Natural killer cell (primary cell): Measurements from ENCODE around the gene ELMOD2. TPM values are rescaled to one million over a fixed set of nuclear protein-coding genes. Genes with fewer than 3 reads are reported as not detected.
"Not testable (repeated sequence)": the region's sequence is repeated elsewhere in the genome, so short reads cannot be mapped to it uniquely, and the experiment has no call there.

Experiments
- ATAC-seq, 3 donors: fragments of 150-1000 bp in 2 of 3; fragments of 200-7000 bp in 1 of 3; cut with Tn5 transposase; 1 replicate in 1 of 3; 2 replicates in 2 of 3; pipeline ENCODE4 v1.10.0; 2021; ENCODE audit warnings: mild to moderate bottlenecking in 2 of 3, moderate library complexity in 2 of 3
- DNase-seq, 2 donors: peaks; one replicate each; pipeline versions ENCODE4 v3.0.0 to v3.0.0-alpha.2; 2013 to 2021; ENCODE audit warnings: mixed read lengths in 1 of 2
- H3K27ac ChIP-seq: one replicate; pipeline ENCODE4 v1.5.1; 2013; ENCODE audit warnings: mild to moderate bottlenecking, low read length
- H3K27me3 ChIP-seq: one replicate; pipeline ENCODE4 v1.6.1; 2013; ENCODE audit warnings: low read length; ENCODE audit not compliant: control insufficient read depth, insufficient read depth
- H3K36me3 ChIP-seq: one replicate; pipeline ENCODE4 v1.6.1; 2013; ENCODE audit warnings: low read length; ENCODE audit not compliant: control insufficient read depth, insufficient read depth
- H3K4me1 ChIP-seq: one replicate; pipeline ENCODE4 v1.6.1; 2013; ENCODE audit warnings: low read length; ENCODE audit not compliant: control insufficient read depth, insufficient read depth
- H3K4me3 ChIP-seq: one replicate; pipeline ENCODE4 v1.5.1; 2013; ENCODE audit warnings: low read length
- H3K9me3 ChIP-seq: one replicate; pipeline ENCODE4 v1.6.1; 2013; ENCODE audit warnings: low read length; ENCODE audit not compliant: control insufficient read depth, insufficient read depth
- H3K27ac Mint-ChIP-seq, 2 donors: one replicate each; pipeline ENCODE4 v1.8.0; 2022; ENCODE audit warnings: mild to moderate bottlenecking in 2 of 2, mixed read lengths in 2 of 2, moderate library complexity in 1 of 2
- H3K27me3 Mint-ChIP-seq, 2 donors: one replicate each; pipeline ENCODE4 v1.8.0; 2022; ENCODE audit warnings: low read depth in 2 of 2, mixed read lengths in 2 of 2
- H3K36me3 Mint-ChIP-seq: one replicate; pipeline ENCODE4 v1.8.0; 2022; ENCODE audit warnings: mixed read lengths
- H3K4me1 Mint-ChIP-seq, 2 donors: one replicate each; pipeline ENCODE4 v1.8.0; 2022; ENCODE audit warnings: mixed read lengths in 2 of 2
- H3K4me3 Mint-ChIP-seq: one replicate; pipeline ENCODE4 v1.8.0; 2022; ENCODE audit warnings: mild to moderate bottlenecking, moderate library complexity, mixed read lengths
- H3K9me3 Mint-ChIP-seq, 2 donors: one replicate each; pipeline ENCODE4 v1.8.0; 2022; ENCODE audit warnings: mixed read lengths in 2 of 2
- CTCF ChIP-seq: fragments of 200-600 bp; IDR thresholded peaks from one replicate; pipeline ENCODE4 v1.8.0; 2022; ENCODE audit warnings: antibody characterized with exemption
- WGBS: methylation state at CpG from one replicate; pipeline ENCODE4 v1.1.7; 2013; ENCODE audit warnings: missing lambda C conversion rate; ENCODE audit not compliant: insufficient coverage; 5-methylcytosine and 5-hydroxymethylcytosine counted together
- intact Hi-C: fragments of 100-400 bp; cut with micrococcal nuclease; formaldehyde crosslinking; loops from one replicate; pipeline ENCODE4 v1.14.2; 2022
- total RNA-seq, 4 donors: library from RNA; stranded (reverse); fragments of 120-200 nt in 1 of 4; gene quantifications; one replicate each; pipeline versions ENCODE4 v1.2.3 to v1.2.4, GENCODE V29; 2013 to 2022

ELMOD2 gene
- total RNA-seq, 3 donors from 2014 or later (not counting 1 experiment from before 2014, with no cell fraction given), result 17.9 to 22.6 (median 18.4) TPM

- Histone ChIP-seq H3K27me3 (peaks cover 9% of the 10 kb centered on the region), H3K4me1 (no peaks in the 10 kb centered on the region), H3K9me3 (peaks cover 6% of the 10 kb centered on the region), H3K4me3 (no peak overlapping the region), H3K36me3 (no peaks in the 10 kb centered on the region), H3K27ac (no peak overlapping the region)
- intact Hi-C loops, result no loop called here
- Mint-ChIP-seq H3K4me1 (no peaks in the 10 kb centered on the region), H3K4me3 (no peak overlapping the region), H3K27ac (no peak overlapping the region), H3K27me3 (peaks cover 52 to 63% of the 10 kb centered on the region in 2 donors), H3K9me3 (no peaks in the 10 kb centered on the region), H3K36me3 (no peaks in the 10 kb centered on the region)
- DNase-seq, result no peak
- no peak for TF ChIP-seq CTCF
- ATAC-seq, result no peak
These were observed 19.7 kb upstream of the ELMOD2 start for GRCh38 chr4:140504261-140504660.

- H3K9me3 Mint-ChIP-seq, H3K4me1 Mint-ChIP-seq, H3K36me3 ChIP-seq, H3K27ac ChIP-seq, H3K4me3 Mint-ChIP-seq, DNase-seq, H3K4me3 ChIP-seq, H3K9me3 ChIP-seq, H3K27ac Mint-ChIP-seq, H3K36me3 Mint-ChIP-seq, H3K4me1 ChIP-seq, intact Hi-C loops, H3K27me3 ChIP-seq, ATAC-seq: not testable (repeated sequence)
- H3K27me3 Mint-ChIP-seq, result peaks cover 31 to 66% of the 10 kb centered on the region in 2 donors
- 90% methylated on average over 4 of the region's 5 CpGs for WGBS
These were observed 10.2 kb upstream of the ELMOD2 start for GRCh38 chr4:140513765-140514164.

GRCh38 chr4:140515423-140515822, 8.5 kb upstream of the ELMOD2 start:
- no peak overlapping the region for H3K4me3 Mint-ChIP-seq
- intact Hi-C loops, result no loop called here
- 0% methylated on average over 1 of the region's 1 CpG for WGBS

GRCh38 chr4:140523370-140523856, 555 bp upstream of the ELMOD2 start:
- Histone ChIP-seq H3K27me3 (no peaks in the 10 kb centered on the region), H3K4me1 (peaks cover 3% of the 10 kb centered on the region), H3K4me3 (peak overlapping the region; percentile 56), H3K27ac (peak overlapping the region; percentile 10), H3K9me3 (no peaks in the 10 kb centered on the region), H3K36me3 (peaks cover 2% of the 10 kb centered on the region)
- 2% methylated on average over 4 of the region's 8 CpGs for WGBS
- H3K27ac Mint-ChIP-seq, result peak overlapping the region; percentile 78 to 88
- ATAC-seq, result no peak
- H3K27me3 Mint-ChIP-seq, result no peaks in the 10 kb centered on the region
- H3K9me3 Mint-ChIP-seq, result no peaks in the 10 kb centered on the region
- H3K4me3 Mint-ChIP-seq, result peak overlapping the region; percentile 89
- H3K36me3 Mint-ChIP-seq, result no peaks in the 10 kb centered on the region
- TF ChIP-seq CTCF, result no peak
- no peak for DNase-seq
- intact Hi-C loops, result loop anchor here (10.0 kb wide), 1 partner anchor 701 kb away; the partner anchor contains the start of gene ZNF330
- peaks cover 12 to 22% of the 10 kb centered on the region in 2 donors for H3K4me1 Mint-ChIP-seq

More at GRCh38 chr4:140515423-140515822, 8.5 kb upstream of the ELMOD2 start:
- Histone ChIP-seq H3K27me3 (no peaks in the 10 kb centered on the region), H3K36me3 (no peaks in the 10 kb centered on the region), H3K9me3 (no peaks in the 10 kb centered on the region), H3K27ac (no peak overlapping the region), H3K4me1 (no peaks in the 10 kb centered on the region), H3K4me3 (no peak overlapping the region)
- ATAC-seq (no peak), DNase-seq (no peak)
- TF ChIP-seq CTCF, result no peak
- Mint-ChIP-seq H3K27ac (no peak overlapping the region), H3K9me3 (no peaks in the 10 kb centered on the region), H3K27me3 (peaks cover 22 to 51% of the 10 kb centered on the region in 2 donors), H3K36me3 (no peaks in the 10 kb centered on the region), H3K4me1 (no peaks in the 10 kb centered on the region)
